HG03442 (cell line): Measurements from ENCODE around the gene ZNF383.
"Not testable (repeated sequence)": the region's sequence is repeated elsewhere in the genome, so short reads cannot be mapped to it uniquely, and the experiment has no call there.

Source experiments
- ATAC-seq: cut with Tn5 transposase; IDR thresholded peaks from one replicate; pipeline ENCODE4 v1.9.1; 2021; ENCODE audit warnings: mild to moderate bottlenecking, moderate library complexity; ENCODE audit not compliant: unreplicated experiment

ZNF383 gene

DNA sequence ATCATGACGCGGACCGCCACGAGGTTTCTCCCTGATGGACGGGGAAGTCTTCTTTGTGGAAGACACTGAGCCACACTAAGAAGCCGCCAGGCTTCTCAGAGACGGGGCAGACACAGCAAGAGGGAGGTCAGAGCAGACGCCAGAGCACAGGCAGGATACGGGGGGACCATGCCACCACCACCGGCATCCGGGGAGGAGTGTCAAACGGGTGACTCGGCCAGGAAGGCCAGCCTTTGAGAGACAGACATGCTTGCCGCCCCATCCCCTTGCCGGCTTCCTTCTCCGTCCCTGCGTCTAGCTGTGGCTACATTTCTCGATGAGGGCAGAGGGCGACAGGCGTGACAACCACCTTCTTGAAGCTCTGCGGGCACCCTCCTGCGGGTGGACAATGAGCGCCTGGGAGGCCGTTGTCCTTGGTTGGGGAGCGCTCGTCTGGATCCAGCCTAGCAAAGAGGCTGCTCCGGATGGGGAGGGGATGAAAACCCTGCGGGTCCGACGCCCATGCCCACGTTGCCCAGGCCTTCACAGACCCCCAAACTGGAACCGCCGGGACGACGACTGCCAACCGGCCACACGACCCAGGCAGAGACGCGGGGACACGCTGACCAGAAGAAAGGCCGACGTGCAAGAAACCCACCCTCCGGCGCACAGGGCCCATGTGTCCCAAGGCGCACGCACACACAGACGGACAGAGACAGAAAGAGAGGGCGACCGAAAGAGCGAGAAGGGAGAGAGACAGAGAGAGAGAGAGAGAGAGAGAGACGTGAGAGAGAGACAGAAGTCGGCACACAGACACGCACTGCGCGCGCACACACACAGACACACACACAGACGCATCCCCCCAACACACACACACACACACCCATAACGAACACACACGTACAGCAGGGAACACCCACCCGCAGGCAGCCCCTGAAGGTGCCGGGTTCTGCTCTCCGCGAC lies 75.3 kb downstream of the ZNF383 start:
- ATAC-seq, result not testable (repeated sequence)

DNA sequence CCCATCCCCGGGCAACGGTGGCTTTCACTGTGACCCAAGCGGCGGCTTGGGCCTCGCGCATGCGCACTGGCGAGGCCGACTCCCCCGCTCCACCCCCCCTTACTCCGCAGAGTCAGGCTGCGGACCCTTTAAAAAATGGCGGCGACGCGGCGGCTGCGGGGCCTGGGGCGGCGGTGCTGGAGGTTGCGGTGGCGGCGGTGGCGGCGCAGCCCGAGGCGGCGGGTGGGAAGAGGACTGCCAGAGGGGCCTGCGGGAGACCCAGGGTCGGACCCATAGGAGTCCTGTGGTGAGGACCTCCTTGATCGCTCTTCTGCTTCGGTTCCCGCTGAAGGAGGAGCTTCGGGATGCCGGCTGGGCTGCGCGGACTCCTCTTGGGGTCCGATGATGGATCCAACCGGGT lies 76.2 kb downstream of the ZNF383 start:
- ATAC-seq, result not testable (repeated sequence)
